Endodermal cell (in vitro differentiated cells): ENCODE results near the gene LYZL4. TPM values are rescaled to one million over a fixed set of nuclear protein-coding genes. Genes with fewer than 3 reads are reported as not detected.

Source experiments
- DNase-seq: peaks from one replicate; pipeline ENCODE4 v3.0.0-alpha.2; 2017
- H3K27ac ChIP-seq: 2 replicates; pipeline ENCODE4 v1.5.1; 2013; ENCODE audit warnings: mild to moderate bottlenecking, low read depth, low read length, moderate library complexity
- H3K27me3 ChIP-seq: 2 replicates; pipeline ENCODE4 v1.6.1; 2013; ENCODE audit warnings: mild to moderate bottlenecking, low read length, moderate library complexity; ENCODE audit not compliant: insufficient read depth, control insufficient read depth, poor library complexity, severe bottlenecking
- H3K36me3 ChIP-seq: 2 replicates; pipeline ENCODE4 v1.7.0; 2013; ENCODE audit warnings: mild to moderate bottlenecking, low read length, moderate library complexity; ENCODE audit not compliant: control insufficient read depth, insufficient read depth
- H3K4me1 ChIP-seq: one replicate; pipeline ENCODE4 v1.7.0; 2013; ENCODE audit warnings: low read length; ENCODE audit not compliant: control insufficient read depth, insufficient read depth
- H3K4me3 ChIP-seq: 2 replicates; pipeline ENCODE4 v1.5.1; 2013; ENCODE audit warnings: mild to moderate bottlenecking, low read length, moderate library complexity
- H3K9ac ChIP-seq: 2 replicates; pipeline ENCODE4 v1.6.1; 2013; ENCODE audit warnings: mild to moderate bottlenecking, low read length, moderate library complexity; ENCODE audit not compliant: poor library complexity, severe bottlenecking; ENCODE audit errors: extremely low read depth
- H3K9me3 ChIP-seq: 2 replicates; pipeline ENCODE4 v1.6.1; 2013; ENCODE audit warnings: mild to moderate bottlenecking, low read length, moderate library complexity; ENCODE audit not compliant: control insufficient read depth
- H3K27ac Mint-ChIP-seq: 2 replicates; pipeline ENCODE4 v1.8.0; 2020; ENCODE audit warnings: mixed read lengths
- H3K27me3 Mint-ChIP-seq: 2 replicates; pipeline ENCODE4 v1.8.0; 2021; ENCODE audit warnings: mild to moderate bottlenecking, mixed read lengths; ENCODE audit not compliant: insufficient read depth
- H3K36me3 Mint-ChIP-seq: 2 replicates; pipeline ENCODE4 v1.8.0; 2020; ENCODE audit warnings: low read depth, mixed read lengths
- H3K4me1 Mint-ChIP-seq: 2 replicates; pipeline ENCODE4 v1.8.0; 2020; ENCODE audit warnings: mixed read lengths
- H3K4me3 Mint-ChIP-seq: 2 replicates; pipeline ENCODE4 v1.8.0; 2020; ENCODE audit warnings: mild to moderate bottlenecking, moderate library complexity, mixed read lengths
- H3K9me3 Mint-ChIP-seq: 2 replicates; pipeline ENCODE4 v1.8.0; 2020; ENCODE audit warnings: mild to moderate bottlenecking, mixed read lengths
- WGBS, 2 experiments: methylation state at CpG; one replicate each; pipeline versions ENCODE4 v1.1.5 to v1.1.7; 2013; ENCODE audit warnings: missing lambda C conversion rate in 2 of 2, mixed read lengths in 1 of 2; ENCODE audit not compliant: insufficient coverage in 1 of 2, insufficient read length in 1 of 2; 5-methylcytosine and 5-hydroxymethylcytosine counted together
- total RNA-seq, 2 donors: library from RNA; stranded (reverse); fragmentation: NEBNext Ultra II Directional in 1 of 2; extraction: Animal tissue kit (Norgen Biotek cat#: 25700) in 1 of 2; gene quantifications; 2 replicates in 1 of 2; 3 replicates in 1 of 2; pipeline ENCODE4 v1.2.1, GENCODE V29; 2021
- TF ChIP-seq, protein P1 (sequence below): fragments of 200-600 bp; sonication (generic); conservative IDR thresholded peaks from 2 replicates; pipeline ENCODE4 v1.5.0; 2021; ENCODE audit warnings: antibody characterized with exemption, mild to moderate bottlenecking

LYZL4 gene
- total RNA-seq, 2 donors from 2014 or later = not detected

DNA sequence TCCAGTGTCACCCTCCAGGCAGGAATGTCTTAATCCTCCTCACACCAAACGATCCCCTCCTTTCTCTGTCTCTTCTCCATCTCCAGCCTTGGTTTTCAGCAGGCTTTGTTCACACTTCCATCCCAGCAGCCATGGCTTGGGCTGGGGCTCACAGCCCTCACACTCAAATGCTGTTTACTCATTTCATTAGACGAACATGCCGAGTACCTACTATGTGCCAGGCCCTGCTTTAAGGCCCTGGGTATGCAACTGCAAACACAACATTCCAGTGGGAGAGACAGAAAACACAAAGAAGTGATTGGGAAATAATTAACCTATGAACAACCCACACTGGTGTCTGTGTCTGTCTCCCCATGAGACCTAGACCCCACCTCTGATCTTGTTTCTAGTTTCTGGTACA lies 43.9 kb downstream of the LYZL4 start:
- Histone ChIP-seq H3K4me3 (no peak overlapping the region), H3K9me3 (peaks cover 23% of the 10 kb centered on the region), H3K27ac (no peak overlapping the region), H3K9ac (no peak overlapping the region), H3K36me3 (no peaks in the 10 kb centered on the region), H3K27me3 (no peaks in the 10 kb centered on the region), H3K4me1 (no peaks in the 10 kb centered on the region)
- Mint-ChIP-seq H3K27ac (peak overlapping the region; percentile 28), H3K27me3 (peaks cover 3% of the 10 kb centered on the region), H3K36me3 (no peaks in the 10 kb centered on the region), H3K4me3 (no peak overlapping the region), H3K9me3 (peaks cover 18% of the 10 kb centered on the region), H3K4me1 (peaks cover 20% of the 10 kb centered on the region)
- TF ChIP-seq, protein P1, sequence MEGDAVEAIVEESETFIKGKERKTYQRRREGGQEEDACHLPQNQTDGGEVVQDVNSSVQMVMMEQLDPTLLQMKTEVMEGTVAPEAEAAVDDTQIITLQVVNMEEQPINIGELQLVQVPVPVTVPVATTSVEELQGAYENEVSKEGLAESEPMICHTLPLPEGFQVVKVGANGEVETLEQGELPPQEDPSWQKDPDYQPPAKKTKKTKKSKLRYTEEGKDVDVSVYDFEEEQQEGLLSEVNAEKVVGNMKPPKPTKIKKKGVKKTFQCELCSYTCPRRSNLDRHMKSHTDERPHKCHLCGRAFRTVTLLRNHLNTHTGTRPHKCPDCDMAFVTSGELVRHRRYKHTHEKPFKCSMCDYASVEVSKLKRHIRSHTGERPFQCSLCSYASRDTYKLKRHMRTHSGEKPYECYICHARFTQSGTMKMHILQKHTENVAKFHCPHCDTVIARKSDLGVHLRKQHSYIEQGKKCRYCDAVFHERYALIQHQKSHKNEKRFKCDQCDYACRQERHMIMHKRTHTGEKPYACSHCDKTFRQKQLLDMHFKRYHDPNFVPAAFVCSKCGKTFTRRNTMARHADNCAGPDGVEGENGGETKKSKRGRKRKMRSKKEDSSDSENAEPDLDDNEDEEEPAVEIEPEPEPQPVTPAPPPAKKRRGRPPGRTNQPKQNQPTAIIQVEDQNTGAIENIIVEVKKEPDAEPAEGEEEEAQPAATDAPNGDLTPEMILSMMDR = peak; percentile 24
- peak; percentile 58 for DNase-seq
- WGBS, 2 experiments = 40 to 69% methylated on average over 1 to 3 of the region's 3 CpGs

DNA sequence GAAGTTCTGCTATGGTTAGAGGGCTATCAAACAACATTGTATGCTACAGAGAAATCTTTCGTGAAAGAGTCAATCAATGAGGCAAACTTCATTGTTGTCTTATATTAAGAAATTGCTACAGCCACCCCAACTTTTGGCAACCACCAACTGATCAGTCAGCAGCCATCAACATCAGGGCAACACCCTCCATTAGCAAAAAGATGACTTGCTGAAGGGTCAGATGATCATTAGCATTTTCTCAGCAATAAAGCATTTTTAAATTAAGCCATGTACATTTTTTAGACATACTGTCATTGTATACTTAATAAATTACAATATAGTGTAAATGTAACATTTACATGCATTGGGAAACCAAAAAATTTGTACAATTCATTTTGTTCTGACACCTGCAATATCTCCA lies 53.1 kb downstream of the LYZL4 start:
- H3K36me3 ChIP-seq = no peaks in the 10 kb centered on the region
- H3K27me3 Mint-ChIP-seq = peaks cover 14% of the 10 kb centered on the region
- no peak overlapping the region for H3K27ac Mint-ChIP-seq
- peaks cover 3% of the 10 kb centered on the region for H3K9me3 ChIP-seq
- no peaks in the 10 kb centered on the region for H3K36me3 Mint-ChIP-seq
- DNase-seq = no peak
- H3K4me3 Mint-ChIP-seq = no peak overlapping the region
- peaks cover 2% of the 10 kb centered on the region for H3K4me1 ChIP-seq
- 94 to 100% methylated on average over 1 of the region's 1 CpG for WGBS, 2 experiments
- H3K27ac ChIP-seq = no peak overlapping the region
- H3K4me3 ChIP-seq = no peak overlapping the region
- H3K27me3 ChIP-seq = no peaks in the 10 kb centered on the region
- H3K4me1 Mint-ChIP-seq = peaks cover 17% of the 10 kb centered on the region
- H3K9me3 Mint-ChIP-seq = no peaks in the 10 kb centered on the region
- TF ChIP-seq, protein P1 = no peak
- no peak overlapping the region for H3K9ac ChIP-seq

DNA sequence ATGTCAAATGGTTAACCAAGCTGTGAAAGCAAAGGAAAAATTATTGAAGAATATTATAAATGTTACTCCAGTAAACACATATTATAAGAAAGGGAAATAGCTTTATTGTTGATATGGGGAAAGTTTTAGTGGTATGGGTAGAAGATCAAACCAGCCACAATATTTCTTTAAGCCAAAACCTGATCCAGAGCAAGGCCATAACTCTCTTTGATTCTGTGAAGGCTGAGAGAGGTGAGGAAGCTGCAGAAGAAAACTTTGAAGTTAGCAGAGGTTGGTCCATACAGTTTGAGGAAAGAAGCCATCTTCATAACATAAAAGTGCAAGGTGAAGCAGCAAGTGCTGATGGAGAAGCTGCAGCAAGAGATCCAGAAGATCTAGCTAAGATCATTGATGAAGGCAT lies 54.8 kb downstream of the LYZL4 start:
- Histone ChIP-seq H3K27me3 (no peaks in the 10 kb centered on the region), H3K4me3 (no peak overlapping the region), H3K9me3 (peaks cover 10% of the 10 kb centered on the region), H3K27ac (no peak overlapping the region), H3K9ac (no peak overlapping the region), H3K36me3 (no peaks in the 10 kb centered on the region), H3K4me1 (peaks cover 2% of the 10 kb centered on the region)
- peaks cover 21% of the 10 kb centered on the region for H3K27me3 Mint-ChIP-seq
- no peak overlapping the region for H3K27ac Mint-ChIP-seq
- DNase-seq = no peak
- no peaks in the 10 kb centered on the region for H3K36me3 Mint-ChIP-seq
- no peak overlapping the region for H3K4me3 Mint-ChIP-seq
- TF ChIP-seq, protein P1 = no peak
- H3K4me1 Mint-ChIP-seq = peaks cover 20% of the 10 kb centered on the region
- peaks cover 10% of the 10 kb centered on the region for H3K9me3 Mint-ChIP-seq
